ENCODE data around the gene SH2D2A. TPM values are rescaled to one million over a fixed set of nuclear protein-coding genes. Genes with fewer than 3 reads are reported as not detected.

Gene SH2D2A
- total and polyA plus RNA-seq, 2 of the 4 experiments (the other 2 are of a cell fraction) = not detected

DNA sequence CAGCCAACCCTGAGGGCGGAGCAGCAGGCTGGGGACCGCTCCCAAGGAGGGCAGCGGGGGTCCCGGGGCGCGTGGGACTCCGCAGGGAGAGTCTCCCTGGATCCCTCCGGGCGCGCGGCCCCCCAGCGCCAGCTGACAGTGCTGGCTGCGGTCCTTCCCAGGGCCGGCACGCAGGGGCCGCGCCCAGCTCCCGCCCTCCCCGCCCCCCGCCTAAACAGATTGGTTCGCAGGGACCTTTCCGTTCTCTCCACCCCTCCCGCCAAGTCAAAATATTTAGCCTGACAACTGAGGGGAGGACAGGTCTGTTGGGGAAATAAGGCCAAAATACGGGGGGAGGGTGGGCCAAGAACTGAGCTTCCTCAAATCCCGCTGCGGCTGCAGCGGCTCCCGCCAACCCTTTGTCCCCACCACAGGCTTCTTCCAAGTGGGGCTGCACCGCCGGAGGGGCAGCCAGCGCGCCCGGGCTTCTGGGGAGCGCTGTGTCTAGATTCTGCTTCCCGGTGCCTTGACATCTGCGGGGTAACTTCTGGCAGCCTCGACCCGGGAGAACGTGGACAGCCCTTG, 42.4 kb upstream of the SH2D2A start, which contains the start of gene INSRR:
Gene INSRR (minus strand): TSS at position 159 of the 564 bp plus-strand sequence. CDS start 496 bp downstream, outside the sequence.
- Histone ChIP-seq H2BK120ac (ENCODE audit: low read depth, low read length) (no peak within 1 kb of the TSS), H3K9me3 (ENCODE audit: control insufficient read depth, insufficient read depth, low read length) (no peaks in the 10 kb centered on the region), H3K27me3 (ENCODE audit: control insufficient read depth, insufficient read depth, low read length) (peaks cover 85% of the 10 kb centered on the region), H2BK15ac (ENCODE audit: low read depth, low read length) (no peak within 1 kb of the TSS), H3K4ac (ENCODE audit: low read depth, low read length) (no peak within 1 kb of the TSS), H3K9ac (ENCODE audit: low read depth, low read length) (no peak within 1 kb of the TSS), H3K4me1 (ENCODE audit: control insufficient read depth, insufficient read depth, low read length) (peaks cover 4% of the 10 kb centered on the region; the same call in 1 of the 2 replicates), H2BK20ac (ENCODE audit: low read depth, low read length) (no peak within 1 kb of the TSS), H3K23ac (ENCODE audit: low read depth, low read length) (peak within 1 kb of the TSS; percentile 16; the same call in 1 of the 2 replicates), H4K91ac (ENCODE audit: insufficient read depth, low read depth, low read length) (no peak within 1 kb of the TSS), H2AK9ac (replicated peaks; ENCODE audit: low read depth, low read length, poor library complexity) (peak within 1 kb of the TSS; percentile 16), H3K36me3 (ENCODE audit: control insufficient read depth, insufficient read depth, low read length) (no peaks in the 10 kb centered on the region), H3K4me3 (ENCODE audit: insufficient read depth, low read depth, low read length) (peak within 1 kb of the TSS; percentile 13; the same call in 1 of the 2 replicates), H3K9me1 (ENCODE audit: insufficient read depth, low read length) (no peaks in the 10 kb centered on the region), H2AK5ac (ENCODE audit: low read depth, low read length) (no peak within 1 kb of the TSS), H3K4me2 (ENCODE audit: low read depth, low read length) (peak within 1 kb of the TSS; percentile 72), H3K18ac (ENCODE audit: low read depth, low read length) (no peak within 1 kb of the TSS), H3K27ac (ENCODE audit: insufficient read depth, low read length) (no peak within 1 kb of the TSS), H2BK5ac (ENCODE audit: low read depth, low read length, poor library complexity, severe bottlenecking) (no peak within 1 kb of the TSS), H3K14ac (replicated peaks; ENCODE audit: low read depth, low read length) (no peak within 1 kb of the TSS), H4K8ac (ENCODE audit: low read depth in 2 of 2, low read length in 2 of 2) (no peak within 1 kb of the TSS), H2AFZ (replicated peaks; ENCODE audit: low read length, poor library complexity) (peak within 1 kb of the TSS; percentile 73), H3K56ac (ENCODE audit: extremely low read depth, insufficient read depth, low read length) (no peak within 1 kb of the TSS), H3K79me1 (ENCODE audit: low read depth in 1 of 2, low read length in 2 of 2) (no peaks in the 10 kb centered on the region), H4K20me1 (ENCODE audit: insufficient read depth, low read length) (0 out of 2 replicates have a peak, but pooled peaks cover 6% of the 10 kb centered on the region), H4K5ac (ENCODE audit: low read depth, low read length) (no peak within 1 kb of the TSS)
- POLR2A ChIA-PET (ENCODE audit: unreplicated experiment) = no interaction called here
- dilution Hi-C loops (cut with HindIII; ENCODE audit: low sequenced_read_pairs, unreplicated experiment) = no loop called here
- DNase-seq (no peak), ATAC-seq (ENCODE audit: low read depth) (no peak)
- BruUV-seq (replicated peaks) = no TSS peak
- intact Hi-C loops (cut with micrococcal nuclease) = no loop called here
- TF ChIP-seq CEBPB (IDR thresholded peaks at IDR 0.05; ENCODE audit: low read depth, low read length) (no peak), NFE2L2 (IDR thresholded peaks at IDR 0.05; ENCODE audit: low read depth, low read length) (no peak), MAZ (IDR thresholded peaks at IDR 0.05; ENCODE audit: borderline replicate concordance, low read depth, low read length) (no peak), MAFK (IDR thresholded peaks at IDR 0.05; ENCODE audit: low read depth, low read length) (no peak), SMC3 (IDR thresholded peaks at IDR 0.05; ENCODE audit: low read depth, low read length) (no peak), FOS (IDR thresholded peaks at IDR 0.05; ENCODE audit: low read depth, low read length) (no peak)
- TF ChIP-seq, protein P1, sequence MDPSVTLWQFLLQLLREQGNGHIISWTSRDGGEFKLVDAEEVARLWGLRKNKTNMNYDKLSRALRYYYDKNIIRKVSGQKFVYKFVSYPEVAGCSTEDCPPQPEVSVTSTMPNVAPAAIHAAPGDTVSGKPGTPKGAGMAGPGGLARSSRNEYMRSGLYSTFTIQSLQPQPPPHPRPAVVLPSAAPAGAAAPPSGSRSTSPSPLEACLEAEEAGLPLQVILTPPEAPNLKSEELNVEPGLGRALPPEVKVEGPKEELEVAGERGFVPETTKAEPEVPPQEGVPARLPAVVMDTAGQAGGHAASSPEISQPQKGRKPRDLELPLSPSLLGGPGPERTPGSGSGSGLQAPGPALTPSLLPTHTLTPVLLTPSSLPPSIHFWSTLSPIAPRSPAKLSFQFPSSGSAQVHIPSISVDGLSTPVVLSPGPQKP (IDR thresholded peaks at IDR 0.05; ENCODE audit: borderline replicate concordance, low read depth, low read length) = no peak
- in situ Hi-C loops (cut with MboI; ENCODE audit: low sequenced_read_pairs) = no loop called here
- CTCF ChIA-PET = interaction anchor here (0.7 to 3.6 kb wide), 16 partner anchors 11 to 213 kb away, joined by 3 to 28 read pairs (median 4); partner anchors contain the start of genes ISG20L2 and METTL25B
- WGBS, 2 experiments (ENCODE audit: extremely low coverage in 2 of 2, insufficient read length in 1 of 2) = 13% methylated on average over 7 of the region's 39 CpGs; no CpG with 5 or more reads in 1 of the 2 experiments
